A549 (cell line): ENCODE measurements around the gene PRCP. TPM values are rescaled to one million over a fixed set of nuclear protein-coding genes. Genes with fewer than 3 reads are reported as not detected.

Source experiments
- ATAC-seq, 2 experiments: fragments of 200-7000 bp in 1 of 2; fragments of >200 bp in 1 of 2; cut with Nextera tagmentation in 1 of 2; cut with Tn5 transposase in 1 of 2; 3 replicates each; pipeline versions ENCODE4 v1.8.0 to v1.9.1; 2018 to 2020; ENCODE audit warnings: mild to moderate bottlenecking in 1 of 2, moderate library complexity in 1 of 2
- CTCF ChIA-PET: fragments of 300-600 bp; sonication (Branson Sonifier 250); formaldehyde crosslinking; extraction: SDS; loops from one replicate; lab custom pipeline; 2021; ENCODE audit warnings: antibody characterized with exemption, inconsistent platforms; lab: Yijun Ruan, JAX
- POLR2A ChIA-PET: fragments of 350-600 bp; formaldehyde crosslinking; extraction: SDS; loops from one replicate; lab custom pipeline; 2021; ENCODE audit warnings: antibody characterized with exemption, inconsistent platforms; lab: Yijun Ruan, JAX
- DNase-seq, 2 experiments: peaks; one replicate each; pipeline versions ENCODE4 v3.0.0 to v3.0.0-alpha.2; 2011 to 2016; ENCODE audit warnings: low read depth in 1 of 2, low spot score in 1 of 2
- FAIRE-seq: peaks from 2 replicates; lab custom pipeline; 2011; peaks lifted over from hg19 to GRCh38; lab: Jason Lieb, UNC
- H3K27ac ChIP-seq, 2 experiments: fragments of >200 bp; sonication (Bioruptor Twin); formaldehyde crosslinking; 3 replicates each; pipeline ENCODE4 v1.5.1; 2016 to 2017
- H3K4me1 ChIP-seq: fragments of >200 bp; sonication (Bioruptor Twin); formaldehyde crosslinking; 3 replicates; pipeline ENCODE4 v1.6.1; 2016
- H3K4me2 ChIP-seq: fragments of >200 bp; sonication (Bioruptor Twin); formaldehyde crosslinking; 3 replicates; pipeline ENCODE4 v1.6.1; 2016
- H3K4me3 ChIP-seq: fragments of >200 bp; sonication (Bioruptor Twin); formaldehyde crosslinking; 3 replicates; pipeline ENCODE4 v1.5.1; 2016
- H3K9me3 ChIP-seq: fragments of >200 bp; sonication (Bioruptor Twin); formaldehyde crosslinking; 3 replicates; pipeline ENCODE4 v1.6.1; 2016
- CEBPB ChIP-seq, 2 experiments: fragments of >200 bp in 1 of 2; sonication (Bioruptor Twin) in 1 of 2; formaldehyde crosslinking in 1 of 2; IDR thresholded peaks; 2 replicates each; pipeline ENCODE4 v1.6.1; 2012 to 2016
- CHD2 ChIP-seq: fragments of 150-350 bp; IDR thresholded peaks from 2 replicates; pipeline ENCODE4 v1.6.1; 2014; ENCODE audit warnings: low read length; ENCODE audit not compliant: partially characterized antibody
- CTCF ChIP-seq: fragments of >200 bp; sonication (Bioruptor Twin); formaldehyde crosslinking; IDR thresholded peaks from 3 replicates; pipeline ENCODE4 v1.5.1; 2016
- EHF ChIP-seq: fragments of 250-450 bp; sonication (Bioruptor Pico); IDR thresholded peaks from 2 replicates; pipeline ENCODE4 v1.5.0; 2020; ENCODE audit warnings: mild to moderate bottlenecking
- EHMT2 ChIP-seq: fragments of 200-600 bp; sonication (generic); IDR thresholded peaks from 2 replicates; pipeline ENCODE4 v1.6.1; 2016; ENCODE audit warnings: antibody characterized with exemption, low read depth, mild to moderate bottlenecking, moderate library complexity
- EP300 ChIP-seq, 2 experiments: fragments of >200 bp; sonication (Bioruptor Twin); formaldehyde crosslinking; IDR thresholded peaks; 2 replicates in 1 of 2; 3 replicates in 1 of 2; pipeline ENCODE4 v1.6.1; 2016 to 2017
- GATA3 ChIP-seq: IDR thresholded peaks from 2 replicates; pipeline ENCODE4 v1.6.1; 2012; ENCODE audit warnings: borderline replicate concordance
- HEYL ChIP-seq: fragments of 250-450 bp; sonication (Bioruptor Pico); IDR thresholded peaks from 2 replicates; pipeline ENCODE4 v1.8.0; 2021; ENCODE audit warnings: mild to moderate bottlenecking, moderate library complexity
- HOXB13 ChIP-seq: fragments of 250-450 bp; sonication (Bioruptor Pico); IDR thresholded peaks from 2 replicates; pipeline ENCODE4 v1.5.0; 2020; ENCODE audit warnings: low read depth, mild to moderate bottlenecking, moderate library complexity
- HOXB5 ChIP-seq: fragments of 250-450 bp; sonication (Bioruptor Pico); IDR thresholded peaks from 2 replicates; pipeline ENCODE4 v1.5.0; 2020; ENCODE audit warnings: mild to moderate bottlenecking, moderate library complexity
- JUN ChIP-seq, 2 experiments: fragments of >200 bp; sonication (Bioruptor Twin); formaldehyde crosslinking; IDR thresholded peaks; 2 replicates in 1 of 2; 3 replicates in 1 of 2; pipeline ENCODE4 v1.6.1; 2016 to 2017
- JUNB ChIP-seq: fragments of >200 bp; sonication (Bioruptor Twin); formaldehyde crosslinking; IDR thresholded peaks from 2 replicates; pipeline ENCODE4 v1.6.1; 2016
- KDM5A ChIP-seq: fragments of 200-600 bp; sonication (generic); IDR thresholded peaks from 2 replicates; pipeline ENCODE4 v1.6.1; 2016; ENCODE audit warnings: antibody characterized with exemption, mild to moderate bottlenecking
- MAFK ChIP-seq: fragments of 450-650 bp; IDR thresholded peaks from 2 replicates; pipeline ENCODE4 v1.6.1; 2014; ENCODE audit not compliant: partially characterized antibody
- MAX ChIP-seq: IDR thresholded peaks from 2 replicates; pipeline ENCODE4 v1.6.1; 2012
- MYC ChIP-seq: IDR thresholded peaks from 2 replicates; pipeline ENCODE4 v1.6.1; 2012; ENCODE audit warnings: mild to moderate bottlenecking, inconsistent platforms, low read length, improper control_type of control experiment, borderline replicate concordance
- NR3C1 ChIP-seq: fragments of >200 bp; sonication (Bioruptor Twin); formaldehyde crosslinking; IDR thresholded peaks from 3 replicates; pipeline ENCODE4 v1.6.1; 2017
- RAD21 ChIP-seq, 2 experiments: fragments of >200 bp in 1 of 2; sonication (Bioruptor Twin) in 1 of 2; formaldehyde crosslinking in 1 of 2; IDR thresholded peaks in 1 of 2; conservative IDR thresholded peaks in 1 of 2; 2 replicates in 1 of 2; 3 replicates in 1 of 2; pipeline ENCODE4 v1.6.1; 2012 to 2018; ENCODE audit warnings: inconsistent platforms in 1 of 2
- RARB ChIP-seq: fragments of 250-450 bp; sonication (Bioruptor Pico); IDR thresholded peaks from 2 replicates; pipeline ENCODE4 v1.8.0; 2021; ENCODE audit warnings: mild to moderate bottlenecking, moderate library complexity
- RCOR1 ChIP-seq: fragments of 150-350 bp; IDR thresholded peaks from 2 replicates; pipeline ENCODE4 v1.6.1; 2014; ENCODE audit warnings: antibody characterized with exemption, low read length, low read depth
- REST ChIP-seq: fragments of 200-600 bp; sonication (generic); IDR thresholded peaks from 2 replicates; pipeline ENCODE4 v1.6.1; 2016; ENCODE audit warnings: antibody characterized with exemption, mild to moderate bottlenecking, moderate library complexity
- RNF2 ChIP-seq: fragments of 200-600 bp; sonication (generic); IDR thresholded peaks from 2 replicates; pipeline ENCODE4 v1.6.1; 2016; ENCODE audit warnings: low read depth, mild to moderate bottlenecking, antibody characterized with exemption, moderate library complexity, borderline replicate concordance
- SMC3 ChIP-seq: fragments of >200 bp; sonication (Bioruptor Twin); formaldehyde crosslinking; IDR thresholded peaks from 3 replicates; pipeline ENCODE4 v1.6.1; 2018; ENCODE audit warnings: inconsistent platforms
- TP53 ChIP-seq: fragments of 250-450 bp; sonication (Bioruptor Pico); IDR thresholded peaks from 2 replicates; pipeline ENCODE4 v1.5.0; 2021; ENCODE audit warnings: mild to moderate bottlenecking, moderate library complexity
- ZFP36 ChIP-seq: fragments of 450-650 bp; IDR thresholded peaks from 2 replicates; pipeline ENCODE4 v1.6.1; 2014; ENCODE audit warnings: borderline replicate concordance; ENCODE audit not compliant: partially characterized antibody
- ZNF302 ChIP-seq: fragments of 250-450 bp; sonication (Bioruptor Pico); IDR thresholded peaks from 2 replicates; pipeline ENCODE4 v1.9.0; 2021; ENCODE audit warnings: inconsistent platforms, mild to moderate bottlenecking, moderate library complexity
- WGBS: methylation state at CpG from one replicate; pipeline ENCODE4 v1.1.6; 2017; ENCODE audit errors: missing lambda C conversion rate; 5-methylcytosine and 5-hydroxymethylcytosine counted together
- polyA plus RNA-seq, 4 experiments: library from polyadenylated mRNA; depleted of rRNA in 3 of 4; stranded (reverse); fragments of >200 nt; fragmentation: RNase III in 1 of 4; extraction: RNeasy Plus Mini Kit Qiagen cat#74134 plus additional on column Dnase treatment in 1 of 4; gene quantifications; 2 replicates in 3 of 4; 3 replicates in 1 of 4; pipeline ENCODE4 v1.2.3, GENCODE V29; 2011 to 2017
- TF ChIP-seq, protein P1 (sequence below): IDR thresholded peaks from 2 replicates; pipeline ENCODE4 v1.6.1; 2012
- TF ChIP-seq, protein P2 (sequence below): fragments of 450-650 bp; IDR thresholded peaks from 2 replicates; pipeline ENCODE4 v1.6.1; 2014; ENCODE audit warnings: antibody characterized with exemption

PRCP gene
- polyA plus RNA-seq, 2 of the 4 experiments (the other 2 are of a cell fraction) = 49.8 to 86.2 TPM

DNA sequence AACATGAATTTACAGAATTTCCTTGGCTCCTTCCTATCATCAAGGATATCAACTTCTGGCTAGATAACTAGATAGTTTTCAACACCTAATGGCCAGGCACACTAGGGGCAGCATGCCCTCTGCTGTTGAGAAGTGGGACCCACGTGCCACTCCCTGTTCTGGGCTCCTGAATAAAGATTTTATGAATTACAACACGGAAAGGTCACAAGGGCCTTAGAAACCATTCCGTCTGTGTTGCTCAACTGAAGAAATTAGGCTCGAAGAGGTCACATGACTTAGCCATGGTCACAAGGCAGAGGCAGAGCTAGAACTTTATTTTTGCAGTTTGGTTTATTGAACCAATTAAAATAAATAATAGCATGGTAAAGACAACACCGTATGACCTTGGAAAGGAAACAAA is 36.0 kb downstream of the PRCP start:
- CTCF ChIA-PET = interaction anchor here (0.6 to 4.6 kb wide), 5 partner anchors 62 to 145 kb away, joined by 3 to 51 read pairs (median 3); no protein-coding TSS in a partner anchor
- FAIRE-seq = no peak

More for the DNA sequence above, 36.0 kb downstream of the PRCP start:
- peaks cover 16% of the 10 kb centered on the region for H3K4me1 ChIP-seq
- DNase-seq = peak; percentile 66
- H3K4me2 ChIP-seq = peak overlapping the region; percentile 53
- H3K27ac ChIP-seq = peak overlapping the region in 1 of 2 experiments; percentile 7; a peak in 1 of 6 replicates
- POLR2A ChIA-PET = no interaction called here
- H3K4me3 ChIP-seq = no peak overlapping the region
- 28% methylated on average over 5 of the region's 5 CpGs for WGBS
- peak; percentile 91 to 95 for ATAC-seq
- H3K9me3 ChIP-seq = no peaks in the 10 kb centered on the region
- TF ChIP-seq EHMT2 = no peak
- no peak for TF ChIP-seq EHF
- TF ChIP-seq HOXB5 (CRISPR knock-in tag) = no peak
- TF ChIP-seq MYC = no peak
- TF ChIP-seq, protein P1, sequence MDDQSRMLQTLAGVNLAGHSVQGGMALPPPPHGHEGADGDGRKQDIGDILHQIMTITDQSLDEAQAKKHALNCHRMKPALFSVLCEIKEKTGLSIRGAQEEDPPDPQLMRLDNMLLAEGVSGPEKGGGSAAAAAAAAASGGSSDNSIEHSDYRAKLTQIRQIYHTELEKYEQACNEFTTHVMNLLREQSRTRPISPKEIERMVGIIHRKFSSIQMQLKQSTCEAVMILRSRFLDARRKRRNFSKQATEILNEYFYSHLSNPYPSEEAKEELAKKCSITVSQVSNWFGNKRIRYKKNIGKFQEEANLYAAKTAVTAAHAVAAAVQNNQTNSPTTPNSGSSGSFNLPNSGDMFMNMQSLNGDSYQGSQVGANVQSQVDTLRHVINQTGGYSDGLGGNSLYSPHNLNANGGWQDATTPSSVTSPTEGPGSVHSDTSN = no peak
- no peak for TF ChIP-seq HOXB13 (CRISPR knock-in tag)
- TF ChIP-seq CEBPB (IDR thresholded peaks at IDR 0.05) = 0 out of 4 replicates have a peak, but pooled peaks of 1 of the 2 experiments have one; percentile 25
- TF ChIP-seq NR3C1 = no peak
- TF ChIP-seq EP300 (IDR thresholded peaks at IDR 0.05) = no peak
- no peak for TF ChIP-seq RARB (CRISPR knock-in tag)
- TF ChIP-seq ZNF302 (CRISPR knock-in tag) = no peak
- no peak for TF ChIP-seq KDM5A
- peak; percentile 78 for TF ChIP-seq SMC3
- TF ChIP-seq, protein P2, sequence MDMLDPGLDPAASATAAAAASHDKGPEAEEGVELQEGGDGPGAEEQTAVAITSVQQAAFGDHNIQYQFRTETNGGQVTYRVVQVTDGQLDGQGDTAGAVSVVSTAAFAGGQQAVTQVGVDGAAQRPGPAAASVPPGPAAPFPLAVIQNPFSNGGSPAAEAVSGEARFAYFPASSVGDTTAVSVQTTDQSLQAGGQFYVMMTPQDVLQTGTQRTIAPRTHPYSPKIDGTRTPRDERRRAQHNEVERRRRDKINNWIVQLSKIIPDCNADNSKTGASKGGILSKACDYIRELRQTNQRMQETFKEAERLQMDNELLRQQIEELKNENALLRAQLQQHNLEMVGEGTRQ = peak; percentile 86
- peak; percentile 63 to 82 for TF ChIP-seq RAD21 (conservative IDR thresholded peaks at IDR 0.05 in 1 of 2, IDR thresholded peaks at IDR 0.05 in 1 of 2)
- TF ChIP-seq CHD2 = no peak
- peak; percentile 74 for TF ChIP-seq MAX
- no peak for TF ChIP-seq MAFK
- TF ChIP-seq JUNB = no peak
- TF ChIP-seq TP53 (CRISPR knock-in tag) = no peak
- TF ChIP-seq RCOR1 = no peak
- no peak for TF ChIP-seq HEYL (CRISPR knock-in tag)
- no peak for TF ChIP-seq ZFP36
- TF ChIP-seq CTCF = peak; percentile 67
- TF ChIP-seq RNF2 = no peak
- TF ChIP-seq REST = no peak
- no peak for TF ChIP-seq GATA3
- no peak for TF ChIP-seq JUN (IDR thresholded peaks at IDR 0.05)
